GM18502 (cell line): Measurements from ENCODE around the gene CNKSR3.

Experiments used
- ATAC-seq: cut with Tn5 transposase; IDR thresholded peaks from one replicate; pipeline ENCODE4 v1.9.1; 2021; ENCODE audit warnings: mild to moderate bottlenecking; ENCODE audit not compliant: unreplicated experiment, poor library complexity

CNKSR3 gene

DNA sequence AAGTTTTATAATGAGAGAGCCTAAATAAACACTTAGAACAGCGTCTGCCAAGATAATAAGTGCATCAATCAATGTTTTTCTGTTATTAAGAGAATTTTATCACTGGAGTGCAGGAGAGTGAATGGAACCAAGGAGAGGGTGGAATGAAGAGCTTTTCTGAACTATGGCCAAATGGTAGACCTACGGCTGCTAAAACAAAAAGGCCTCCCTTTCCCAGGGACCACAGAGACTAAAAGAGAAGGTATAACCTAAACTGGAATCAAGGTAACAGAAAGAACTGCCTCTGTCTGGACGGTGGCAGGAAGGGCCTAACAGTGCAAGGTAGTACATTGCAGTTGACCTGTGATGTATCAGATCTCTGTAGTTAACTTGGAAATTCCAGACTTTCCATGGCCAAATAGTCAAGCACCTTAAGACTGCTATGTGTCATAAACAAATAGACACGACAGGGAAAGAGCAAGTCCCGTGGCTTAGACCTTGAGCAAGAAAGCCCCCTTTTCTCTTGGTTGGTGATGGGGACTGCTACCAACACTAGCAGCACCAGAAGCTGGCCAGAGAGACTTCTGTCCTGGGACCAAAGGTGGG is 5.5 kb downstream of the CNKSR3 start:
- ATAC-seq: no peak

DNA sequence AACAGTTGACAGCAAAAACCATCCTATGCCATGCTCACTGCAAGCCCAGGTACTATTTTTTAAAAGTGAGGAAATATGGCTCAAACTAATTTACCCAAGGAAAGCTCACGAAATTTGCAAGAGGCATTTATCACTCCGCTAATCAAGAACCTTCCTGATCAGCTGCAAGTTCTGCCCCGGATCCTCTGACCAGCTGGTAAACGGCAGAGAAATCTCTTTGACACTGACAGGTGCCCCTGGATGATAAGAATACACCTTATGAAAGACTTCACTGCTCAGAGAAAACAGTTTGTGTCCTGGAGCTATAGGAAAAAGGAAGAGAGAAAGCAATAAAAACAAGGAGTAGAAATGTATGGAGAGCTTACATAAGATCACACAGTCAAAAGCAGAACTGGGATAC is 6.4 kb downstream of the CNKSR3 start:
- ATAC-seq: no peak

- no peak for ATAC-seq
These were observed 6.8 kb downstream of the CNKSR3 start for GRCh38 chr6:154503658-154504057.

- ATAC-seq: no peak
These were observed 7.9 kb downstream of the CNKSR3 start for GRCh38 chr6:154502553-154502952.

- ATAC-seq: no peak
These were observed 9.0 kb downstream of the CNKSR3 start for GRCh38 chr6:154501578-154501868.

GRCh38 chr6:154500769-154501577 is 9.5 kb downstream of the CNKSR3 start:
- ATAC-seq: no peak

DNA sequence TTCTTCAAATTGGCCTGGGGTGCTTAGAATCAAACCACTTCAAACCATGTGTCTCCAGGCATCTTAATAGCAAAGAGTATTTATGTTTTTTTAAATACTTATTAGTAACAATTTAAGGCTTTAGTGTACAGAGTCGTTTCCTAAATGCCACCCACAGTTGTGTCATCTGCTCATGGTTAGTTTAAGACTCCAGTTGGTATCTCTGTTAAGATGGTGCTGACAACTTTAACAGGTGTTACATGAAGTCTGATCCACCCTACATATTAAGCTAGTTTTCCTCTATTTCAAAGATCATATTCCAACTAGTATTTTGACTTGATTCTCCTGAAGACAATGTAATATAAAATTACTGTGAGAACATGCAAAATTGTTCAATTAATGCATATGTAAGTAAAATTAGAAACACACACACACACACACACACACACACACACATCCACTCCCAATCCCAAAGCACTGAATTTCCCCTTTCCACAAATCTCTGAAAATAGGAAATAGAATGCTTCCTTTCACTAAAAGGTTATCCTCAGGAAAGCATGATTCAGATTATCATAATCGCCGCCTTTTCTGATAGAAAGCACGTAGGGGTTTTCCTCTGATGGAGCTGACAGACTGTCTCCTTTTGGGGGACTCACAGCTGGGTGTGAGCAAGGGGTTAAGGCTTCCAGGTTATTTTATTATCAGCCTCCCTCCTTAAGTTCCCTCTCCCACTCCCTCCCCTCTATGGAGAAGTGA is 10.5 kb downstream of the CNKSR3 start:
- ATAC-seq: no peak

DNA sequence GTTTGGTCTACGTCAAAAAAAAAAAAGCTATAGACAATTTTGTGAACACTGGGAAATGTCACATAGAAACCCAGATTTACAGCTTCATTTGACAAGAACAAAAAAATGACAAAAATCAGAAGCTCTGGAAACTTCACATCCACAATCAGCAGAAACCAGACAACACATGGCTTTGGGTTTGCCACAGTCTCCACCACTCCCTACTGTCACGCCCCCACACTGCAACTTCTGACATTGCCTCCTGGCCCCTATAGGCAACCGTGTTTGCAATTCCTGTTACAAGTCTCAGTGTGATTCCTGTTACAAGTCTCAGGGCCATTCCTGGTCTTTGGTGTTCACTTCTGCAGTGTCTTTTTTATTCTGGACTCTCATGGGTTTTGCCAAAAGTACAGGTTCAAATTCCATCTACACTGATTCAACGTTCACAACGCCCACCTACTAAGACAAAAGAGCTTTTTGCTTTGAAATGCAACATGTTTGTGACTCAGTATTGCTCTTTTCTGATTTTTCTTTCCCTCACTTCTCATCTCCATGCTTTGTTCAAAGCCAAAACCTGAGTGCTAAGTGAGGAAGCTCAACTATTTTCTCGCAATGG is 12.0 kb downstream of the CNKSR3 start:
- no peak for ATAC-seq

- no peak for ATAC-seq
These were observed 13.5 kb downstream of the CNKSR3 start for GRCh38 chr6:154496793-154497517.

DNA sequence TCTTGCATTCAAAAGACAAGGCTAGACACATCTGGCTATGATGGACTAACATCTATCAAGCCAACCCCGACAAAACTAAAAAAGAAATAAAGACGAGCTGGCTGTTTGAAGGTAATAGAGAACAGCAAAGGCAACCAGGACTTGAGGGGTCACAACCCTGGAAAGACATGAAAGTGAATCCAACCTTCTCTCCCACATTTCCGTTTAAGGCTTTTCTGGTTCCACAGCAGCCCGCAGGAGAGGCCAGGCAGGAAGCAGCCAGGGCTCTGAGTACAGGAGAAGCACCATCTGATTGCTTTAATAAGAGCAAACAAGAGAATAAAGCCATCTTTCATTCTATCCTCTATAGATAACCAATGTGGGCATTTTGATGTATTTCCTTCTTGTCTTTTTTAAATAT is 14.3 kb downstream of the CNKSR3 start:
- ATAC-seq: no peak

GRCh38 chr6:154494592-154495311 is 15.7 kb downstream of the CNKSR3 start:
- no peak for ATAC-seq

GRCh38 chr6:154491567-154492470 is 18.7 kb downstream of the CNKSR3 start:
- no peak for ATAC-seq

DNA sequence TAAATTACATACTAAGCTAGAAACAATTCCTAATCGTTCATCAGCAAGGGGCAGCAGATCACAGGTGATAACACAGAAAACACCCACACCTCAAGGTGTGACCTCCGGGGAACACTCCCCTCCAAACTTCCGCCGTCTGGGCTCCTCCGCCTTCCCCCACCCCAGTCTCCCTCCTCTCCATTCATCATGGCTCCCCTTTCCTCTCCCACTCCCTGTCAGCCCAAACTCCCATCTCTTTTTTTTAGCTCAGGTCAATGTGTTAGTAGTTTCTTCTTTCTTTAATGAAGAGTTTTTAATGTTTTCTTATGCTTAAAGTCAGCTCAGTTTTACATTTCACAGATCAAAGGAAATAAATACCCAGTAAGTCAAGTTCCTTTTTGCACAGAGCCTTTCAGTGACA is 20.7 kb downstream of the CNKSR3 start:
- no peak for ATAC-seq

GRCh38 chr6:154488802-154489437 is 21.6 kb downstream of the CNKSR3 start:
- ATAC-seq: no peak

GRCh38 chr6:154488248-154488593 is 22.3 kb downstream of the CNKSR3 start:
- no peak for ATAC-seq

- no peak for ATAC-seq
These were observed 22.9 kb downstream of the CNKSR3 start for GRCh38 chr6:154487367-154488247.

DNA sequence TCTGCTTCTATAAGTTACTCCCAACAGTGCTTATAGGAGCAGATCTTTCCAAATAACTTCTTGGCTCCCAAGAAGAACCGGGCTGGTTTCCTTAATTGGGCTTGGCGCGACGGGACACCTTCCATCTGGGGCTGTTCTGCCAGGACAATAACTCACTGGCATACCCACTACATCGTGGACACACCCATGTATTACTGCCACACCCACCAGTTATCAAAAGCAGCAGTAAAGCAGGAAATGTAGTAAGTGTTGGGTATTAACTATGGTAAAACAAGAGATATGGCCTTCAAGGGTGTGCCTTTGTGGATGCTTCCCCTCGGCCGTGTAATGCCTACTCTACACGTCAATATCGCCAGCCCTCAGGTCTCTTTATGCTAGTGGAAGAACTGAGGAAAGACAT is 24.7 kb downstream of the CNKSR3 start:
- ATAC-seq: no peak

DNA sequence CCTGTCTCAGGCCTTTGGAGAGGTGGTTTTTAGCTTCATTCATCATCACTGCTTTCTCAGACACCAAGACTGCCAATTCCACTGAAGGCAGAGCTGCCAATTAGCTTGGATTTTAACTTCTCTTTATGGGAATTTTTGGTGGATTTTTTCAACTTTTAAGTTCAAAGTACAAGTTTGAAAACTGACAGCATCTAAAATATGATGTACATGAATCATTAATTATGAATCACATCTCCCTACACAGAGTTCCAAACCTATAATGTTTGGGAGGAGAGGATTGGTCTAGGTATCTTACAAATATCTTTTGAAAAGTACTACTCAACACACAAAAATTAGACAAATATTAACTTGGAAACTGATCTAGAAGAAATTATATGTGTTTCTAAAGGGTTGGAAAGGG is 25.5 kb downstream of the CNKSR3 start:
- no peak for ATAC-seq
